ENCODE results near the gene PTPN14.

Gene PTPN14

GRCh38 chr1:214476986-214477870 is 74.2 kb downstream of the PTPN14 start:
- TF ChIP-seq, protein P1, sequence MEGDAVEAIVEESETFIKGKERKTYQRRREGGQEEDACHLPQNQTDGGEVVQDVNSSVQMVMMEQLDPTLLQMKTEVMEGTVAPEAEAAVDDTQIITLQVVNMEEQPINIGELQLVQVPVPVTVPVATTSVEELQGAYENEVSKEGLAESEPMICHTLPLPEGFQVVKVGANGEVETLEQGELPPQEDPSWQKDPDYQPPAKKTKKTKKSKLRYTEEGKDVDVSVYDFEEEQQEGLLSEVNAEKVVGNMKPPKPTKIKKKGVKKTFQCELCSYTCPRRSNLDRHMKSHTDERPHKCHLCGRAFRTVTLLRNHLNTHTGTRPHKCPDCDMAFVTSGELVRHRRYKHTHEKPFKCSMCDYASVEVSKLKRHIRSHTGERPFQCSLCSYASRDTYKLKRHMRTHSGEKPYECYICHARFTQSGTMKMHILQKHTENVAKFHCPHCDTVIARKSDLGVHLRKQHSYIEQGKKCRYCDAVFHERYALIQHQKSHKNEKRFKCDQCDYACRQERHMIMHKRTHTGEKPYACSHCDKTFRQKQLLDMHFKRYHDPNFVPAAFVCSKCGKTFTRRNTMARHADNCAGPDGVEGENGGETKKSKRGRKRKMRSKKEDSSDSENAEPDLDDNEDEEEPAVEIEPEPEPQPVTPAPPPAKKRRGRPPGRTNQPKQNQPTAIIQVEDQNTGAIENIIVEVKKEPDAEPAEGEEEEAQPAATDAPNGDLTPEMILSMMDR (IDR thresholded peaks at IDR 0.05; ENCODE audit: low read depth, low read length): no peak
- no peak for TF ChIP-seq EZH2phosphoT487 (IDR thresholded peaks at IDR 0.05; ENCODE audit: low read depth)
- no peak overlapping the region for H3K4me2 ChIP-seq (ENCODE audit: low read length)
- H3K27me3 ChIP-seq (ENCODE audit: low read depth, low read length): peaks cover 39% of the 10 kb centered on the region
- no peaks in the 10 kb centered on the region for H3K9me3 ChIP-seq (ENCODE audit: insufficient read depth, low read length)
- no peaks in the 10 kb centered on the region for H3K36me3 ChIP-seq (replicated peaks; ENCODE audit: low read depth, low read length)
- no peak overlapping the region for H3K9ac ChIP-seq (ENCODE audit: low read length)
- no peak overlapping the region for H3K27ac ChIP-seq (ENCODE audit: low read length)
- no peak overlapping the region for H3K4me3 ChIP-seq (ENCODE audit: low read length)
- no peaks in the 10 kb centered on the region for H4K20me1 ChIP-seq (ENCODE audit: insufficient read depth, low read length)
- H3K79me2 ChIP-seq (ENCODE audit: low read length): no peaks in the 10 kb centered on the region
- H2AFZ ChIP-seq (ENCODE audit: low read depth, low read length): no peak overlapping the region
- no peaks in the 10 kb centered on the region for H3K4me1 ChIP-seq (ENCODE audit: low read length)

DNA sequence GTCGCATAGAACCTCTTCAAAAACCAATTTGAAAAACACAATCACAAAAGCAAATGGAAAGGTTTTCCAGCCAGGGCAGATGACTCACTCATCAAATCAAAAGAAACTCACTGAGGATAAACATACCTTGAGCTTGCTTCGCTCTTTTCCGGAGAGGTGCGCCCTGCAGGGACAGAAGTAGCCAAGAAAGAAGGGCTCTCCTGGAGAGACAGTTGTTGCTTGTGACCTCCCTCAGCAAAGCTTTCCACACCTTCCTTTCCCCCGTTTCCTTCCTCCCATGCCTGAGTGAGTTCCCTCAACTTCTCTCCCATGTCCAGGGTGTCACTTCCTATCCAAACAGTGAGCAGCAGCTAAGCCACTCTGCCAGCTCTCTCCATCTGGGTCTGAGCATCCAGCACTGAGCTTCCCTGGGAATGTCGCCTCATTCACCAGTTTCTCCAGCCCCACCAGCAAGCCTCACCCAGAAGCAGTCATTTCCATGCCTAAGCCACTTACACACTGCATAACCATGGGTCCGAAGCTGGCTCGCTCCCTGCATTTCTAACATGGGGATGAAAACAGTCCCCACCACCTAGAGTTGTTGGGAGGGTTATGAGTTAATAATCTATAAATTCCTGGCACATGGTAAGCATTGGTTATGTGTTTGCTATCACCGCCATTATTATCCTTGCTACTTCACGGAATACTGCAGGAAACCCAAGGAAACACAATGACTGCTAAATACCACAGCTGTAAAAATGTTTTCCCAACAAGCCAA is 75.0 kb downstream of the PTPN14 start:
- H3K4me1 ChIP-seq (ENCODE audit: low read length): no peaks in the 10 kb centered on the region
- H3K27ac ChIP-seq (ENCODE audit: low read length): no peak overlapping the region
- no peak overlapping the region for H3K4me2 ChIP-seq (ENCODE audit: low read length)

GRCh38 chr1:214475746-214476145 is 75.7 kb downstream of the PTPN14 start:
- Histone ChIP-seq H3K27ac (ENCODE audit: low read length) (no peak overlapping the region), H3K36me3 (replicated peaks; ENCODE audit: low read depth, low read length) (no peaks in the 10 kb centered on the region), H3K79me2 (ENCODE audit: low read length) (no peaks in the 10 kb centered on the region), H3K27me3 (ENCODE audit: low read depth, low read length) (peaks cover 48% of the 10 kb centered on the region), H3K4me3 (ENCODE audit: low read length) (no peak overlapping the region), H2AFZ (ENCODE audit: low read depth, low read length) (no peak overlapping the region), H4K20me1 (ENCODE audit: insufficient read depth, low read length) (no peaks in the 10 kb centered on the region), H3K4me1 (ENCODE audit: low read length) (no peaks in the 10 kb centered on the region), H3K9ac (ENCODE audit: low read length) (no peak overlapping the region), H3K4me2 (ENCODE audit: low read length) (no peak overlapping the region), H3K9me3 (ENCODE audit: insufficient read depth, low read length) (no peaks in the 10 kb centered on the region)
- TF ChIP-seq EZH2phosphoT487 (IDR thresholded peaks at IDR 0.05; ENCODE audit: low read depth): no peak
- TF ChIP-seq, protein P1 (IDR thresholded peaks at IDR 0.05; ENCODE audit: low read depth, low read length): no peak

More for the DNA sequence above, 75.0 kb downstream of the PTPN14 start:
- no peak overlapping the region for H3K4me3 ChIP-seq (ENCODE audit: low read length)
- H3K9ac ChIP-seq (ENCODE audit: low read length): no peak overlapping the region
- no peaks in the 10 kb centered on the region for H3K9me3 ChIP-seq (ENCODE audit: insufficient read depth, low read length)
- no peaks in the 10 kb centered on the region for H3K79me2 ChIP-seq (ENCODE audit: low read length)
- peaks cover 45% of the 10 kb centered on the region for H3K27me3 ChIP-seq (ENCODE audit: low read depth, low read length)
- TF ChIP-seq, protein P1 (IDR thresholded peaks at IDR 0.05; ENCODE audit: low read depth, low read length): no peak
- no peak for TF ChIP-seq EZH2phosphoT487 (IDR thresholded peaks at IDR 0.05; ENCODE audit: low read depth)
- H4K20me1 ChIP-seq (ENCODE audit: insufficient read depth, low read length): no peaks in the 10 kb centered on the region
- no peak overlapping the region for H2AFZ ChIP-seq (ENCODE audit: low read depth, low read length)
- no peaks in the 10 kb centered on the region for H3K36me3 ChIP-seq (replicated peaks; ENCODE audit: low read depth, low read length)

- H3K4me1 ChIP-seq (ENCODE audit: low read length): no peaks in the 10 kb centered on the region
- H3K4me2 ChIP-seq (ENCODE audit: low read length): no peak overlapping the region
- H4K20me1 ChIP-seq (ENCODE audit: insufficient read depth, low read length): no peaks in the 10 kb centered on the region
- H3K79me2 ChIP-seq (ENCODE audit: low read length): no peaks in the 10 kb centered on the region
- H3K9me3 ChIP-seq (ENCODE audit: insufficient read depth, low read length): no peaks in the 10 kb centered on the region
- no peak overlapping the region for H2AFZ ChIP-seq (ENCODE audit: low read depth, low read length)
- no peaks in the 10 kb centered on the region for H3K36me3 ChIP-seq (replicated peaks; ENCODE audit: low read depth, low read length)
- no peak overlapping the region for H3K27ac ChIP-seq (ENCODE audit: low read length)
- peaks cover 48% of the 10 kb centered on the region for H3K27me3 ChIP-seq (ENCODE audit: low read depth, low read length)
- TF ChIP-seq, protein P1 (IDR thresholded peaks at IDR 0.05; ENCODE audit: low read depth, low read length): no peak
- TF ChIP-seq EZH2phosphoT487 (IDR thresholded peaks at IDR 0.05; ENCODE audit: low read depth): no peak
- no peak overlapping the region for H3K9ac ChIP-seq (ENCODE audit: low read length)
- H3K4me3 ChIP-seq (ENCODE audit: low read length): no peak overlapping the region
These were observed 76.1 kb downstream of the PTPN14 start for GRCh38 chr1:214475331-214475730.
